Stimulated activated CD4-positive, alpha-beta T cell treated with anti-CD3 and anti-CD28 coated beads, TNF-alpha, amount 100 ng/mL, for 4 hours (primary cell): ENCODE results near the gene MRPL2.

Experiments
- DNase-seq, 3 experiments: peaks; one replicate each; pipeline ENCODE4 v3.0.0-alpha.2; 2020; ENCODE audit warnings: low read depth in 3 of 3

MRPL2 gene

GRCh38 chr6:43021270-43022047 is 37.8 kb downstream of the MRPL2 start, which contains the start of gene RRP36:
Gene RRP36 (plus strand): TSS chr6:43021623. CDS start chr6:43021655, 32 bp downstream.
- DNase-seq, result peak; percentile 47 to 66 (median 52)

- DNase-seq, result no peak
Measured at GRCh38 chr6:43020847-43021246, 38.4 kb downstream of the MRPL2 start.

GRCh38 chr6:43020052-43020705 is 39.1 kb downstream of the MRPL2 start:
- no peak for DNase-seq

- no peak for DNase-seq
Measured at GRCh38 chr6:43019152-43019551, 40.1 kb downstream of the MRPL2 start.

- DNase-seq, result no peak
Measured at GRCh38 chr6:43016943-43017334, 42.3 kb downstream of the MRPL2 start.

- no peak for DNase-seq
Measured at GRCh38 chr6:43016176-43016942, 42.9 kb downstream of the MRPL2 start.

- DNase-seq, result no peak
Measured at GRCh38 chr6:43014434-43014909, 44.8 kb downstream of the MRPL2 start.

GRCh38 chr6:43013843-43014433 is 45.3 kb downstream of the MRPL2 start, which contains the start of the genes KLHDC3 and MEA1:
Gene KLHDC3 (plus strand): TSS chr6:43014249. CDS start chr6:43017193, 2,944 bp downstream.
Gene MEA1 (minus strand): TSS chr6:43013946. CDS start chr6:43013813, 133 bp downstream.
- DNase-seq, result peak; percentile 95 to 98 (median 98)

- no peak for DNase-seq
Measured at GRCh38 chr6:43013097-43013842, 46.0 kb downstream of the MRPL2 start.

- DNase-seq, result no peak
Measured at GRCh38 chr6:43012364-43012763, 46.9 kb downstream of the MRPL2 start.

- no peak for DNase-seq
Measured at GRCh38 chr6:43011207-43011606, 48.0 kb downstream of the MRPL2 start.

GRCh38 chr6:43009124-43009523 is 50.1 kb downstream of the MRPL2 start:
- DNase-seq, result no peak

GRCh38 chr6:43007126-43007525 is 52.1 kb downstream of the MRPL2 start:
- no peak for DNase-seq

GRCh38 chr6:43006251-43006650 is 53.0 kb downstream of the MRPL2 start:
- no peak for DNase-seq

GRCh38 chr6:43005844-43006243 is 53.4 kb downstream of the MRPL2 start:
- DNase-seq, result no peak
